GM10248 (cell line): ENCODE results near the gene EME1.
A peak's percentile ranks its signal among the peaks of the same experiment; 100 is the strongest.

Experiments
- CTCF ChIA-PET: fragments of 300-600 bp; sonication (Branson Sonifier 250); formaldehyde crosslinking; extraction: SDS; loops from one replicate; lab custom pipeline; 2021; ENCODE audit warnings: antibody characterized with exemption; lab: Yijun Ruan, JAX
- POLR2A ChIA-PET: fragments of 350-650 bp; sonication (Branson Sonifier 250); formaldehyde crosslinking; extraction: SDS; loops from one replicate; lab custom pipeline; 2020; ENCODE audit warnings: antibody characterized with exemption; lab: Yijun Ruan, JAX
- DNase-seq: peaks from one replicate; pipeline ENCODE4 v3.0.0; 2012; ENCODE audit errors: extremely low spot score
- CTCF ChIP-seq: IDR thresholded peaks from 2 replicates; pipeline ENCODE4 v1.5.1; 2012; ENCODE audit warnings: mild to moderate bottlenecking, low read depth; ENCODE audit errors: extremely low read depth, missing control alignments, control extremely low read depth

EME1 gene

GRCh38 chr17:50420419-50421112 is 47.5 kb downstream of the EME1 start:
- CTCF ChIA-PET = interaction anchor here (4.5 kb wide), 1 partner anchor 23 kb away, joined by 35 read pairs; the partner anchor contains the start of gene LRRC59

GRCh38 chr17:50421308-50422051 is 48.5 kb downstream of the EME1 start:
- ChIA-PET POLR2A (interaction anchor here (0.6 kb wide), 3 partner anchors 29 to 82 kb away, joined by 3 to 6 read pairs (median 3); no protein-coding TSS in a partner anchor), CTCF (interaction anchor here (0.8 to 4.5 kb wide), 3 partner anchors 24 to 82 kb away, joined by 3 to 35 read pairs (median 3); partner anchors contain the start of gene LRRC59)
- TF ChIP-seq CTCF = no peak
- DNase-seq = peak; percentile 64

More at GRCh38 chr17:50420419-50421112, 47.5 kb downstream of the EME1 start:
- POLR2A ChIA-PET = interaction anchor here (0.6 kb wide), 3 partner anchors 28 to 83 kb away, joined by 3 to 6 read pairs (median 3); no protein-coding TSS in a partner anchor
- TF ChIP-seq CTCF = no peak
- DNase-seq = no peak

GRCh38 chr17:50422738-50423137 is 49.7 kb downstream of the EME1 start:
- ChIA-PET CTCF (interaction anchor here (1.1 to 4.5 kb wide), 3 partner anchors 25 to 61 kb away, joined by 3 to 35 read pairs (median 4); partner anchors contain the start of gene LRRC59), POLR2A (interaction anchor here (0.7 kb wide), 1 partner anchor 1777 kb away, joined by 8 read pairs; no protein-coding TSS in a partner anchor)
- TF ChIP-seq CTCF = no peak
- no peak for DNase-seq

- no peak for DNase-seq
- ChIA-PET CTCF (interaction anchor here (4.5 kb wide), 1 partner anchor 26 kb away, joined by 35 read pairs; the partner anchor contains the start of gene LRRC59), POLR2A (no interaction called here)
- TF ChIP-seq CTCF = no peak
Observed at GRCh38 chr17:50423553-50424159, 50.6 kb downstream of the EME1 start.

DNA sequence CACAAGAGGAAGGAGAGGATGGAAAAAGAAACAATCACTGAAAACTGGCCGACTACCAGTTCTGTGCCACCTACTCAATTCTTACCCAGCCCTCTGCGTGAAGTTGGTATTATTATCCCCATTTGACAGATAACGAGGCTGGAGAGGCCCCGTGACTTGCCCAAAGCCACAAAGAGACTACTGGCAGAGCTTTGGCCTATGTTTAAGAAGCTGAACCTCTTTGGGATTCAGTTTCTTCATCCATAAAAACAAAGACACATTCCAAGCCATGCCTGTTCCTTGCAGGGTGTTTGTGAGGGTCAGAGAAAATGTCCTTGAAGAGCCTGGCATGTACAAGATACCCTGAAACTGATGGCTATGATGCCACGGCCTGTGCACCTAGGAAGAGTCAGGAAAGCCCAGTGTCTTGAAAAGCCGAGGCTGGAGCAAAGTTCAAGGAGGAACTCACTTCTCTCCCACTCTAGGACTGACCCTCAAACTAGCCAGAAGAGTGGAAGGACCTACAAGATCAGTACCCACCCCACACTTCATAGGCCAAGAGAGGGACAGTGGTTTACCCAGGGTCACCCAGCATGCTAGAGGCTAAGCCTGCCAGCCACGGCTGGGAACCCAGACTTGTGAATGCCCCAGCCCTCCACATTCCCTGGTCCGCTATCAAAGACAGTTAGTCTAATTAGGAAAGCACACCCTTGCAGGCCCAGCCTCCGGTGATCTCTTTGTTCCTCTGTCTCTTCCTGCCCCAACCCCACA is 51.4 kb downstream of the EME1 start:
- no peak for TF ChIP-seq CTCF
- POLR2A ChIA-PET = no interaction called here
- no peak for DNase-seq
- CTCF ChIA-PET = interaction anchor here (1.1 to 3.2 kb wide), 2 partner anchors 11 to 27 kb away, joined by 5 to 23 read pairs; partner anchors contain the start of gene LRRC59
